Measurements from ENCODE around the gene VDAC1.

DNA sequence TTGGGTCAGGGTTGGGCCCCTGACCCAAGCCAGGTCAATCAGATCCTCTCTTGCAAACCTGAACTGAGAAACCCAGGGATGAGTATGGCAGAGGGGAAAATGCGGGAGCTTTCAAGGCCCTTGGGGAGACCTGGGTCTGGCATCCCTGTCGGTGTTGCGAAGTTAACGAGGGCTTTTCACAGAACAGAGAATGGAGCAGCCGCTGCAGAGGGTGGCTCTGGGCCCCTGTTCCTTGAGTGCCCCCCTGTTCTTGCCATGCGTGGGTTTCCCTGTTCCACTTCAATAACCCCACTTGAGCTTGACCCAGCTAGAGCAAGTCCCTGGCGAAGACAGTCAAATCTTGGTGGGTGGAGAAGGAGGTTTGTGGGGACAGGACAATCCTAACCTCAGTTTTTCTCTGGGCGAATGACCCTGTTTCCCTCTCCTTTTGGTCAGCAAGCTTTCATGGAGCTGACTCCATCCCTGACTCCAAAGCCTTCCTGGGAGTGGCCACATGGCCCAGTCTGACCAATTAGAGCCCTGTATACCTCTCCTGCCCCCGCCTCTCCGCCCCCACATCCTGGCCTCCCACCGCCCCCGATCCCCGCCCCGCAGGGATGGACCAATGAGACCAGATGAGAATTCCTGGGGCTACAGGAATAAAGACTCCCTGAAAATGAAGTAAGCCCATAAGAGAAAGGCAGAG is 2.9 kb upstream of the VDAC1 start:
- TF ChIP-seq, protein P1, sequence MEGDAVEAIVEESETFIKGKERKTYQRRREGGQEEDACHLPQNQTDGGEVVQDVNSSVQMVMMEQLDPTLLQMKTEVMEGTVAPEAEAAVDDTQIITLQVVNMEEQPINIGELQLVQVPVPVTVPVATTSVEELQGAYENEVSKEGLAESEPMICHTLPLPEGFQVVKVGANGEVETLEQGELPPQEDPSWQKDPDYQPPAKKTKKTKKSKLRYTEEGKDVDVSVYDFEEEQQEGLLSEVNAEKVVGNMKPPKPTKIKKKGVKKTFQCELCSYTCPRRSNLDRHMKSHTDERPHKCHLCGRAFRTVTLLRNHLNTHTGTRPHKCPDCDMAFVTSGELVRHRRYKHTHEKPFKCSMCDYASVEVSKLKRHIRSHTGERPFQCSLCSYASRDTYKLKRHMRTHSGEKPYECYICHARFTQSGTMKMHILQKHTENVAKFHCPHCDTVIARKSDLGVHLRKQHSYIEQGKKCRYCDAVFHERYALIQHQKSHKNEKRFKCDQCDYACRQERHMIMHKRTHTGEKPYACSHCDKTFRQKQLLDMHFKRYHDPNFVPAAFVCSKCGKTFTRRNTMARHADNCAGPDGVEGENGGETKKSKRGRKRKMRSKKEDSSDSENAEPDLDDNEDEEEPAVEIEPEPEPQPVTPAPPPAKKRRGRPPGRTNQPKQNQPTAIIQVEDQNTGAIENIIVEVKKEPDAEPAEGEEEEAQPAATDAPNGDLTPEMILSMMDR (conservative IDR thresholded peaks at IDR 0.05; ENCODE audit: low read length), result no peak
- TF ChIP-seq EZH2phosphoT487 (IDR thresholded peaks at IDR 0.05; ENCODE audit: borderline replicate concordance, low read depth, low read length), result no peak

Measured in OCI-LY7 (cell line).